GM12878 (cell line): ENCODE data around the gene NPAS3. TPM values are rescaled to one million over a fixed set of nuclear protein-coding genes. Genes with fewer than 3 reads are reported as not detected.

ENCODE experiments used
- ATAC-seq: fragments of 200-7000 bp; cut with Tn5 transposase; 3 replicates; pipeline ENCODE4 v1.9.1; 2020; ENCODE audit warnings: mild to moderate bottlenecking, moderate library complexity
- BruUV-seq: library from RNA; stranded (reverse); fragments of 400-500 nt; replicated peaks from 2 replicates; lab custom pipeline; 2021; lab: Mats Ljungman, UMichigan
- CTCF ChIA-PET: fragments of 300-600 bp; sonication (Branson Sonifier 250); formaldehyde crosslinking; extraction: SDS; loops from one replicate; lab custom pipeline; 2021; ENCODE audit warnings: inconsistent platforms; lab: Yijun Ruan, JAX
- POLR2A ChIA-PET: fragments of 350-600 bp; formaldehyde crosslinking; extraction: SDS; loops from one replicate; lab custom pipeline; 2021; ENCODE audit warnings: inconsistent platforms; lab: Charles Lee
- RAD21 ChIA-PET: fragments of 300-600 bp; sonication (Branson Sonifier 250); formaldehyde crosslinking; loops from one replicate; lab custom pipeline; 2023; ENCODE audit warnings: antibody characterized with exemption; ENCODE audit not compliant: unreplicated experiment; lab: Charles Lee
- SMC1A ChIA-PET: fragments of 300-600 bp; sonication (Branson Sonifier 250); formaldehyde crosslinking; loops from one replicate; lab custom pipeline; 2023; ENCODE audit not compliant: unreplicated experiment, uncharacterized antibody; lab: Charles Lee
- DNase-seq: peaks from one replicate; pipeline ENCODE4 v3.0.0-alpha.2; 2011; ENCODE audit warnings: low read depth, low spot score
- FAIRE-seq: peaks from 3 replicates; lab custom pipeline; 2011; peaks lifted over from hg19 to GRCh38; lab: Jason Lieb, UNC
- H2AFZ ChIP-seq: 2 replicates; pipeline ENCODE4 v1.6.0; 2011; ENCODE audit warnings: low read depth, low read length, control low read depth; ENCODE audit not compliant: control insufficient read depth
- H3K27ac ChIP-seq: 2 replicates; pipeline ENCODE4 v1.5.1; 2011; ENCODE audit warnings: control low read depth; ENCODE audit not compliant: control insufficient read depth, insufficient read depth
- H3K27me3 ChIP-seq, 2 experiments: replicated peaks in 1 of 2; 2 replicates each; pipeline versions ENCODE4 v1.6.0 to v1.6.1; 2011; ENCODE audit warnings: low read length in 1 of 2; ENCODE audit not compliant: control insufficient read depth in 2 of 2, insufficient read depth in 2 of 2
- H3K36me3 ChIP-seq, 2 experiments: 2 replicates each; pipeline ENCODE4 v1.5.1; 2011; ENCODE audit warnings: low read length in 1 of 2; ENCODE audit not compliant: control insufficient read depth in 2 of 2, insufficient read depth in 2 of 2
- H3K4me1 ChIP-seq: 2 replicates; pipeline ENCODE4 v1.6.1; 2011; ENCODE audit warnings: mild to moderate bottlenecking, low read length, moderate library complexity, mixed read lengths; ENCODE audit not compliant: control insufficient read depth, insufficient read depth
- H3K4me2 ChIP-seq: 2 replicates; pipeline ENCODE4 v1.6.0; 2011; ENCODE audit warnings: control low read depth; ENCODE audit not compliant: control insufficient read depth, insufficient read depth
- H3K4me3 ChIP-seq: fragments of 200-600 bp; sonication (generic); 2 replicates; pipeline ENCODE4 v1.5.1; 2016
- H3K79me2 ChIP-seq: 2 replicates; pipeline ENCODE4 v1.6.0; 2011; ENCODE audit warnings: low read length; ENCODE audit not compliant: control insufficient read depth, insufficient read depth
- H3K9ac ChIP-seq: 2 replicates; pipeline ENCODE4 v1.8.0; 2011; ENCODE audit warnings: low read length, control low read depth, mixed read lengths; ENCODE audit not compliant: control insufficient read depth, insufficient read depth
- H3K9me3 ChIP-seq: replicated peaks from 3 replicates; pipeline ENCODE4 v1.5.1; 2011; ENCODE audit warnings: mild to moderate bottlenecking, low read length; ENCODE audit not compliant: control insufficient read depth, insufficient read depth
- H4K20me1 ChIP-seq: 2 replicates; pipeline ENCODE4 v1.6.0; 2011; ENCODE audit not compliant: control insufficient read depth, insufficient read depth
- ASH2L ChIP-seq: fragments of 300-600, 200-600 bp; sonication (generic); IDR thresholded peaks from 2 replicates; pipeline ENCODE4 v1.6.1; 2017; ENCODE audit warnings: low read depth, mild to moderate bottlenecking, borderline replicate concordance
- BCL11A ChIP-seq: IDR thresholded peaks from 2 replicates; pipeline ENCODE4 v1.6.1; 2011; ENCODE audit warnings: low read depth, low read length
- CBFB ChIP-seq: IDR thresholded peaks from 2 replicates; pipeline ENCODE4 v1.6.1; 2016; ENCODE audit warnings: antibody characterized with exemption, low read depth
- CREM ChIP-seq: IDR thresholded peaks from 2 replicates; pipeline ENCODE4 v1.6.1; 2014; ENCODE audit warnings: antibody characterized with exemption, low read depth
- EZH2 ChIP-seq: IDR thresholded peaks from 2 replicates; pipeline ENCODE4 v1.6.1; 2012; ENCODE audit warnings: low read depth, mild to moderate bottlenecking, control low read depth, inconsistent platforms, low read length, borderline replicate concordance; ENCODE audit not compliant: control insufficient read depth
- MYC ChIP-seq: IDR thresholded peaks from 2 replicates; pipeline ENCODE4 v1.6.1; 2011; ENCODE audit warnings: mild to moderate bottlenecking, low read length, moderate library complexity, inconsistent platforms; ENCODE audit not compliant: insufficient read depth, insufficient replicate concordance, insufficient read length, severe bottlenecking
- NBN ChIP-seq: fragments of 450-650 bp; IDR thresholded peaks from 2 replicates; pipeline ENCODE4 v1.6.1; 2016
- NR2C1 ChIP-seq: fragments of 450-650 bp; IDR thresholded peaks from 2 replicates; pipeline ENCODE4 v1.6.1; 2017; ENCODE audit warnings: antibody characterized with exemption, mild to moderate bottlenecking, moderate library complexity
- POLR2AphosphoS5 ChIP-seq: IDR thresholded peaks from 2 replicates; pipeline ENCODE4 v1.6.1; 2011; ENCODE audit warnings: mild to moderate bottlenecking, low read length, inconsistent platforms
- POU2F2 ChIP-seq: IDR thresholded peaks from 3 replicates; pipeline ENCODE4 v1.6.1; 2011; ENCODE audit warnings: low read depth, mild to moderate bottlenecking, low read length, borderline replicate concordance
- SP1 ChIP-seq: IDR thresholded peaks from one replicate; pipeline ENCODE4 v1.6.1; 2011; ENCODE audit warnings: low read depth, low read length
- ZNF274 ChIP-seq: IDR thresholded peaks from one replicate; pipeline ENCODE4 v1.8.0; 2011; ENCODE audit not compliant: insufficient read length, insufficient read depth
- WGBS: methylation state at CpG from one replicate; pipeline ENCODE4 v1.1.6; 2016; ENCODE audit warnings: low lambda C conversion rate; ENCODE audit not compliant: insufficient replicate concordance, insufficient coverage; ENCODE audit errors: missing lambda C conversion rate; 5-methylcytosine and 5-hydroxymethylcytosine counted together
- in situ Hi-C: fragments of 300-500 bp; cut with MboI; formaldehyde crosslinking; loops from 9 replicates; pipeline ENCODE4 v1.14.3; 2018; ENCODE audit warnings: mixed read lengths
- intact Hi-C: fragments of 100-400 bp; cut with micrococcal nuclease; formaldehyde crosslinking; loops from one replicate; pipeline ENCODE4 v1.14.2; 2022; ENCODE audit not compliant: unreplicated experiment
- polyA plus RNA-seq, 11 experiments: library from polyadenylated mRNA; depleted of rRNA in 4 of 11; unstranded in 6 of 11; stranded (reverse) in 5 of 11; fragments of >200 nt; fragmentation: Nextera tagmentation in 4 of 11; fragmentation: Illumina TruSeq in 1 of 11; extraction: Ambion mirVana in 4 of 11; extraction: Trizol in 1 of 11; gene quantifications; 1 replicate in 1 of 11; 2 replicates in 10 of 11; pipeline versions ENCODE4 v1.2.1 to v1.2.3, GENCODE V29; 2011 to 2016; ENCODE audit warnings: inconsistent platforms in 2 of 11, missing spikeins in 2 of 11, low read depth in 1 of 11
- total RNA-seq, 4 experiments: library from RNA; depleted of rRNA in 3 of 4; stranded (reverse); fragments of >200 nt in 3 of 4; fragmentation: Illumina TruSeq in 1 of 4; extraction: Trizol in 1 of 4; gene quantifications; 2 replicates each; pipeline versions ENCODE4 v1.2.1 to v1.2.3, GENCODE V29; 2013 to 2021
- TF ChIP-seq, protein P1 (sequence below): fragments of 450-650 bp; IDR thresholded peaks from 2 replicates; pipeline ENCODE4 v1.6.1; 2017; ENCODE audit warnings: low read depth, mild to moderate bottlenecking, moderate library complexity
- TF ChIP-seq, protein P2 (sequence below): fragments of 450-650 bp; IDR thresholded peaks from 2 replicates; pipeline ENCODE4 v1.6.1; 2016; ENCODE audit warnings: mild to moderate bottlenecking
- TF ChIP-seq, protein P3 (sequence below), 3 experiments: IDR thresholded peaks in 2 of 3; conservative IDR thresholded peaks in 1 of 3; 2 replicates each; pipeline ENCODE4 v1.5.1; 2011; ENCODE audit warnings: low read depth in 3 of 3, low read length in 3 of 3, mild to moderate bottlenecking in 3 of 3, control low read depth in 2 of 3, moderate library complexity in 2 of 3, inconsistent platforms in 1 of 3, mixed read lengths in 1 of 3; ENCODE audit not compliant: control insufficient read depth in 2 of 3, insufficient read depth in 1 of 3; ENCODE audit errors: extremely low read depth in 1 of 3
- TF ChIP-seq, protein P4 (sequence below): fragments of 450-650 bp; IDR thresholded peaks from 2 replicates; pipeline ENCODE4 v1.6.1; 2018; ENCODE audit warnings: borderline replicate concordance, mild to moderate bottlenecking; ENCODE audit not compliant: partially characterized antibody

NPAS3 gene
- total and polyA plus RNA-seq, 10 of the 15 experiments (the other 5 are each of a cell fraction or from before 2014, with no cell fraction given), result under 0.01 to 2.7 (median 0.03) TPM; not detected in 6

DNA sequence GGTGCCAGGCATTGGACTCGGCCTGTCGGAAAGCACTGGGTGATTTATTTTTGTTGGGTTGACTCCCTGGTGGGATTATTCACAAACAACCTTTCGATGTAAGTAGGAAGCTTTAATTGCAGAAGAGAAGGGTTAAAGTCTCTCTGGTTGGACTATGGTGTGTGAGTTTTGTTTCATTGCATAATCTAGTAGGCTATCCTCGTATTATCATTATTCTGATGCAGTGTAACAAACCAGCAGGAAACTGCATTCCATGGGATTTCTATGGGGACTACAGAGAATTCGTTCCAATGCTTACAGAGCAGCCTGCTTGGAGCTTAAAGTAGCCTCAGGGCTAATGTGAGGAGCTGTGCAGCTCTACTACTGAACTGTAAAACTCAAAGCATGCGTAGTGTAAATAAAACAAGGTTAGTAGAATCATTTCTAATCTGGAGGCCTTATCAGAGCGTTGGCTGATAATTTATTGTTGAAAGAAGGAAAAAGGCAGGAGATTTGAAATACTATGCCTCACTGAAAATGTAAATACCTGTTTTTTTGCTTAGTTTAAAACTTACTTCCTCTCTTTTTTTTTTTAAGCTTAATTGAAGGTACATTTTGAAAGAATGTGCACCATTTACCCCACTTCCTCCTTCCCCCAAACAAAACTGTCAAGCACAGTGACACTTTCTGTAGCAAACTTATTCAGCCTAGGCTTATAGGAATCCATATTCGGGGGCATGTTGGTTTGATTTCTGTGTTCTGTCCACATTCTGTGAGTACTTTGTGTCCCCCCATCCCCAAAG is 226.7 kb downstream of the NPAS3 start (continued):
- TF ChIP-seq ASH2L (no peak), CREM (no peak), NBN (no peak)

DNA sequence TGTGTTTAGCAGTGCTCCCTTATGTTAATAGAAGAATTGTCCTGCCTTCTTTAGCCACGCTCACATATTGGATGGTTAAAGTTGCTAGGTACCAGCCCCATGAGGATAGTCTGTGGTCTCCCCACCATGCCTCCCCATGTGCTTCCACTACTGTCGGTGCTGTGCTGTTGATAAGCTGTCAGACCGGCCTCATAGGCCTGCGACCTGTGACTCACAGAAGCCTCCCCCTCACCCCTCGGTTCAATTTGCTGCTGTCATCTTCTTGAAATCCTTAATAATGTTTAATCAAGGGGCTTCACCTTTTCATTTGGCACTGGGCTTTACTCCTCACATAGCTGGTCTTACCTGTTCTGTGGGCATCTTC is 227.2 kb downstream of the NPAS3 start:
- Histone ChIP-seq H3K36me3 (no peaks in the 10 kb centered on the region), H3K27ac (no peak overlapping the region), H3K9me3 (no peaks in the 10 kb centered on the region), H3K4me2 (no peak overlapping the region), H2AFZ (no peak overlapping the region), H3K4me1 (no peaks in the 10 kb centered on the region), H3K27me3 (no peaks in the 10 kb centered on the region), H3K4me3 (no peak overlapping the region), H4K20me1 (no peaks in the 10 kb centered on the region), H3K9ac (no peak overlapping the region), H3K79me2 (no peaks in the 10 kb centered on the region)
- WGBS, result 3% methylated on average over 5 of the region's 5 CpGs
- ChIA-PET RAD21 (interaction anchor here (0.6 to 0.9 kb wide), 2 partner anchors 9 to 1772 kb away, joined by 3 read pairs; no protein-coding TSS in a partner anchor), POLR2A (no interaction called here), SMC1A (no interaction called here), CTCF (no interaction called here)
- ATAC-seq (no peak), DNase-seq (no peak), FAIRE-seq (no peak)
- no TSS peak for BruUV-seq
- intact Hi-C loops (no loop called here), in situ Hi-C loops (no loop called here)
- no peak for TF ChIP-seq CBFB
- no peak for TF ChIP-seq POLR2AphosphoS5
- no peak for TF ChIP-seq MYC
- no peak for TF ChIP-seq POU2F2
- TF ChIP-seq, protein P1, sequence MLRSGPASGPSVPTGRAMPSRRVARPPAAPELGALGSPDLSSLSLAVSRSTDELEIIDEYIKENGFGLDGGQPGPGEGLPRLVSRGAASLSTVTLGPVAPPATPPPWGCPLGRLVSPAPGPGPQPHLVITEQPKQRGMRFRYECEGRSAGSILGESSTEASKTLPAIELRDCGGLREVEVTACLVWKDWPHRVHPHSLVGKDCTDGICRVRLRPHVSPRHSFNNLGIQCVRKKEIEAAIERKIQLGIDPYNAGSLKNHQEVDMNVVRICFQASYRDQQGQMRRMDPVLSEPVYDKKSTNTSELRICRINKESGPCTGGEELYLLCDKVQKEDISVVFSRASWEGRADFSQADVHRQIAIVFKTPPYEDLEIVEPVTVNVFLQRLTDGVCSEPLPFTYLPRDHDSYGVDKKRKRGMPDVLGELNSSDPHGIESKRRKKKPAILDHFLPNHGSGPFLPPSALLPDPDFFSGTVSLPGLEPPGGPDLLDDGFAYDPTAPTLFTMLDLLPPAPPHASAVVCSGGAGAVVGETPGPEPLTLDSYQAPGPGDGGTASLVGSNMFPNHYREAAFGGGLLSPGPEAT, result no peak
- TF ChIP-seq, protein P2, sequence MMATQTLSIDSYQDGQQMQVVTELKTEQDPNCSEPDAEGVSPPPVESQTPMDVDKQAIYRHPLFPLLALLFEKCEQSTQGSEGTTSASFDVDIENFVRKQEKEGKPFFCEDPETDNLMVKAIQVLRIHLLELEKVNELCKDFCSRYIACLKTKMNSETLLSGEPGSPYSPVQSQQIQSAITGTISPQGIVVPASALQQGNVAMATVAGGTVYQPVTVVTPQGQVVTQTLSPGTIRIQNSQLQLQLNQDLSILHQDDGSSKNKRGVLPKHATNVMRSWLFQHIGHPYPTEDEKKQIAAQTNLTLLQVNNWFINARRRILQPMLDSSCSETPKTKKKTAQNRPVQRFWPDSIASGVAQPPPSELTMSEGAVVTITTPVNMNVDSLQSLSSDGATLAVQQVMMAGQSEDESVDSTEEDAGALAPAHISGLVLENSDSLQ, result no peak
- no peak for TF ChIP-seq EZH2
- TF ChIP-seq SP1, result no peak
- TF ChIP-seq ZNF274, result no peak
- TF ChIP-seq NR2C1, result no peak
- TF ChIP-seq, protein P3, sequence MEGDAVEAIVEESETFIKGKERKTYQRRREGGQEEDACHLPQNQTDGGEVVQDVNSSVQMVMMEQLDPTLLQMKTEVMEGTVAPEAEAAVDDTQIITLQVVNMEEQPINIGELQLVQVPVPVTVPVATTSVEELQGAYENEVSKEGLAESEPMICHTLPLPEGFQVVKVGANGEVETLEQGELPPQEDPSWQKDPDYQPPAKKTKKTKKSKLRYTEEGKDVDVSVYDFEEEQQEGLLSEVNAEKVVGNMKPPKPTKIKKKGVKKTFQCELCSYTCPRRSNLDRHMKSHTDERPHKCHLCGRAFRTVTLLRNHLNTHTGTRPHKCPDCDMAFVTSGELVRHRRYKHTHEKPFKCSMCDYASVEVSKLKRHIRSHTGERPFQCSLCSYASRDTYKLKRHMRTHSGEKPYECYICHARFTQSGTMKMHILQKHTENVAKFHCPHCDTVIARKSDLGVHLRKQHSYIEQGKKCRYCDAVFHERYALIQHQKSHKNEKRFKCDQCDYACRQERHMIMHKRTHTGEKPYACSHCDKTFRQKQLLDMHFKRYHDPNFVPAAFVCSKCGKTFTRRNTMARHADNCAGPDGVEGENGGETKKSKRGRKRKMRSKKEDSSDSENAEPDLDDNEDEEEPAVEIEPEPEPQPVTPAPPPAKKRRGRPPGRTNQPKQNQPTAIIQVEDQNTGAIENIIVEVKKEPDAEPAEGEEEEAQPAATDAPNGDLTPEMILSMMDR (IDR thresholded peaks at IDR 0.05 in 2 of 3, conservative IDR thresholded peaks at IDR 0.05 in 1 of 3; ENCODE audit: control insufficient read depth in 2 of 3, extremely low read depth in 1 of 3, insufficient read depth in 1 of 3, low read depth in 3 of 3, low read length in 3 of 3), result no peak
- no peak for TF ChIP-seq BCL11A
- TF ChIP-seq, protein P4, sequence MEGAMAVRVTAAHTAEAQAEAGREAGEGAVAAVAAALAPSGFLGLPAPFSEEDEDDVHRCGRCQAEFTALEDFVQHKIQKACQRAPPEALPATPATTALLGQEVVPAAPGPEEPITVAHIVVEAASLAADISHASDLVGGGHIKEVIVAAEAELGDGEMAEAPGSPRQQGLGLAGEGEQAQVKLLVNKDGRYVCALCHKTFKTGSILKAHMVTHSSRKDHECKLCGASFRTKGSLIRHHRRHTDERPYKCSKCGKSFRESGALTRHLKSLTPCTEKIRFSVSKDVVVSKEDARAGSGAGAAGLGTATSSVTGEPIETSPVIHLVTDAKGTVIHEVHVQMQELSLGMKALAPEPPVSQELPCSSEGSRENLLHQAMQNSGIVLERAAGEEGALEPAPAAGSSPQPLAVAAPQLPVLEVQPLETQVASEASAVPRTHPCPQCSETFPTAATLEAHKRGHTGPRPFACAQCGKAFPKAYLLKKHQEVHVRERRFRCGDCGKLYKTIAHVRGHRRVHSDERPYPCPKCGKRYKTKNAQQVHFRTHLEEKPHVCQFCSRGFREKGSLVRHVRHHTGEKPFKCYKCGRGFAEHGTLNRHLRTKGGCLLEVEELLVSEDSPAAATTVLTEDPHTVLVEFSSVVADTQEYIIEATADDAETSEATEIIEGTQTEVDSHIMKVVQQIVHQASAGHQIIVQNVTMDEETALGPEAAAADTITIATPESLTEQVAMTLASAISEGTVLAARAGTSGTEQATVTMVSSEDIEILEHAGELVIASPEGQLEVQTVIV, result no peak
